Activated CD8-positive, alpha-beta memory T cell treated with anti-CD3 and anti-CD28 coated beads, Interleukin-2, amount 50 U/mL, for 48 hours (primary cell): ENCODE data around the gene DKK3.
"Not testable (repeated sequence)": the region's sequence is repeated elsewhere in the genome, so short reads cannot be mapped to it uniquely, and the experiment has no call there.

Experiments
- DNase-seq: peaks from one replicate; pipeline ENCODE4 v3.0.0-alpha.2; 2020

The DKK3 gene

DNA sequence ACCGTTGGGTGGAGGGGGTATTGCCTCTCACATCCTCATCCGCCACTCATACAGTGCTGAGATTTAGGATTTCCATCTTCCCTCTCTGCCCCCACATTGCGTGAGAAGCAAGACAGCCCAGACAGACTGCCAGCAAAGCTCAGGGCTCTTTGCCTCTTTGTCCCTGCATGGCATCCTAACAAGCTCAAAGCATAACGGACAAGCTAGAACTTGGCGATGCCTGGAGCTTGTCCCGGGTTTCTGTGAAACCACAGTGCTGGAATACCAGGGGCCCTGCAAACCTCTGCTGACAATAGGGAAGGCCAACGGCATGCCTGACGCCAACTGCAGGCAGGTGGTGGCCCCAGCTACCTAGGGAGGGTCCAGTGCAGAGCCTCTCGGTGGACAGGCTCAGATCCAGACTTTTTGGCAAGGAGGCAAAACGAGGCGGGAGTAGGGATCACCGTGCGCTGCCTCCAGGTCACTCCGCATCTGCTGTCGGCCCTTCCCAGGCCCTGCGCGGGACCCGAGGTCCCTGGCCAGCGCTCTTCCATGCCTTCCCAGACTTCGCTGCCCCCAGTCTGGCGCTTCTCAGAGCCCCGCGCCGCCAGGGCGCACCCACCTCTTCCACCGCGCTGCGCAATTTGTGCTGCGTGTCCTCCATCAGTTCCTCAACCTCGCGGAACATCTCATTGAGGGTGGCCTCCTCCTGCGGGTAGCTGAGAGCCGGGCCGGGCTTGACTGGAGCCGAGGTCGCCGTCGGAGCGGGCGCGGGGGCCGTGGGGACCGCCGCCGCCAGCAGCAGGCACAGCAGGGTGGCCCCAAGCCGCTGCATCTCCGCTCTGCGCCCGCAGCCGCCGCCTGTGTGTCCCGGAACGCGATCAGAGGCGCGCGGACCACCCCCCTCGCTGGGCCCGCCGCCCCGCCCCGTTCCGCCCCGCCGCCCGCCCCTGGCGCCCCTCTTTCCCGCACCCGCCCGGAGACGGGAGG, at the start of gene DKK3:
TSS of gene DKK3 (minus strand) at position 858 of the 969 bp plus-strand sequence. CDS start at position 814, 44 bp downstream.
- DNase-seq = no peak

DNA sequence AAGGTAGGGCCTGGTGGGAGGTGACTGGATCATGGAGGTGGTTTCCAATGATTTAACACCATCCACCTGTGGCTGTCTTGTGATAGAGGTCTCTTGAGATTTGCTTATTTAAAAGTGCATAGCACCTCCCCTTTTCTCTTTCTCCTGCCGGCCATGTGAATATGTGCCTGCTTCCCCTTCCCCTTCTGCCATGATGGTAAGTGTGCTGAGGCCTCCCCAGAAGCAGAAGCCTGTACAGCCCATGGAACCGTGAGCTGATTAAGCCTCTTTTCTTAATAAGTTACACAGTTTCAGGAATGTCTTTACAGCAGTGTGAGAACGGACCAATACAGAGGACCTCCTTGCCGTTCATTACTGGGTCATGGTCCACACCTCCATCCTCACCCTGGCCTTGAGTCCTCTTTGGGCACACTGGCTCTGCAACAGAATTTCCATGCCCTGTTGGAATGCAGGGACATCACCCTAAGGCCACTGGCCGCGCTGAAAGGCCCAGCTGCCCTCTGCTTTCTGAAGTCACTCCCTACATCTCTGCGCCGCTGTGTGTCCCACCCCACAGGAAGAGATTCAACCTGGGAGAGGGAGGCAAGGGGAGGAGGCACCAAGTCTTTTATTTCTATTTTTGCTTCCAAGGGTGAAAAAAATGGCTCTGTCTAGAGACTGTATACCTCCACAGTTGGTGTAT, 49.0 kb upstream of the DKK3 start:
- no peak for DNase-seq

DNA sequence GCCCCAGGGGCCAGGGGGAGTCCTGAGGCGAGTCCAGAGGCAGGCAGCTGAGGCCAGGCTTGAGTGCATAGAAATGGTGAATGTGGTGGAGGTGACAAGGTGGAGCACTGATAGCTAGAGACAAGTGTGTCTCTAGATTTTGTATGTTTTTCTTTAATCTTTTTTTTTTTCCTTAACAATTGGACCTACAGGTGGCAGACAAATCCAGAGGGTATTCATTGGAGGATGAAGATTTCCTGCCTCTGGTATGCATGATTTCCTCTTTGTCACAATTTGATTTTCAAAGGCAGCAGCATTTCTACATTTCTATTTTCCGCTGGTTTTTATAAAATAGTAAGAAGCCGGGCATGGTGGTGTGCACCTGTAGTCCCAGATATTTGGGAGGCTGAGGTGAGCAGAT, 47.7 kb upstream of the DKK3 start:
- no peak for DNase-seq

DNA sequence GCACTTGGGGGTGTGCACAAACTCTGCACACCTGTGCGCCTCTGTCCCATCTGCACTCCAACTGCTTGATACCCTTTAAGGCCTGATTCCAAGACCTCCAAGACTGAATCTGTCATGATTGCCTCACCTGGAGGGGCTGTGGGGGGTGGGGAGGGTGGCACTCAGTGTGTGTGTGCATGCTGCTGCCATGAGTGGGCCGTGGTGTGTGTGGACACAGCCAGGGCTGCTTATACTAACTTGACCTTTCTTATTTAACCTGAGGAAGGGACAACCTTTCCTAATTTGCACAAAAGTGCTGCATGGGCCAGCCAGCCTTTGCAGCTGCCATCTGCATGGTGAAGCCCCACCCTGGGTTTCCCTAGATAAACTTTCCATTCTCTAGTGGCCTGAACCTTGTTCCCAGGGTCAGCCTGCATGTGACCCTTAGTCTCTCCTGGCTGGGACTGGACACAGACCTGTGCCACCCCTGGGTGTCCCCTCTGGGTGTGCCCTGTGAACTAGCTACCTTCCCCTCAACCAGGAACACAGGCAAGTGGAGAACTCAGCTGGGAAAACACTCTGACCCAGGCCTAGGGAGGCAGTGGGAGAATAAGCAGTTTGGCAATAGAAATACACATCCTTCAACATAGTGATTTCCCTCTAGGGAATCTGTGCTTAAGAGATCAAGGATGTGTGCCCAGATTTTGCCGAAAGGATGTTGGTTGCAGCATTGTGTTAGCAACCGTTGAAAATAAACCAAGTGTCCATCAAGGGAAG, 45.4 kb upstream of the DKK3 start:
- no peak for DNase-seq

DNA sequence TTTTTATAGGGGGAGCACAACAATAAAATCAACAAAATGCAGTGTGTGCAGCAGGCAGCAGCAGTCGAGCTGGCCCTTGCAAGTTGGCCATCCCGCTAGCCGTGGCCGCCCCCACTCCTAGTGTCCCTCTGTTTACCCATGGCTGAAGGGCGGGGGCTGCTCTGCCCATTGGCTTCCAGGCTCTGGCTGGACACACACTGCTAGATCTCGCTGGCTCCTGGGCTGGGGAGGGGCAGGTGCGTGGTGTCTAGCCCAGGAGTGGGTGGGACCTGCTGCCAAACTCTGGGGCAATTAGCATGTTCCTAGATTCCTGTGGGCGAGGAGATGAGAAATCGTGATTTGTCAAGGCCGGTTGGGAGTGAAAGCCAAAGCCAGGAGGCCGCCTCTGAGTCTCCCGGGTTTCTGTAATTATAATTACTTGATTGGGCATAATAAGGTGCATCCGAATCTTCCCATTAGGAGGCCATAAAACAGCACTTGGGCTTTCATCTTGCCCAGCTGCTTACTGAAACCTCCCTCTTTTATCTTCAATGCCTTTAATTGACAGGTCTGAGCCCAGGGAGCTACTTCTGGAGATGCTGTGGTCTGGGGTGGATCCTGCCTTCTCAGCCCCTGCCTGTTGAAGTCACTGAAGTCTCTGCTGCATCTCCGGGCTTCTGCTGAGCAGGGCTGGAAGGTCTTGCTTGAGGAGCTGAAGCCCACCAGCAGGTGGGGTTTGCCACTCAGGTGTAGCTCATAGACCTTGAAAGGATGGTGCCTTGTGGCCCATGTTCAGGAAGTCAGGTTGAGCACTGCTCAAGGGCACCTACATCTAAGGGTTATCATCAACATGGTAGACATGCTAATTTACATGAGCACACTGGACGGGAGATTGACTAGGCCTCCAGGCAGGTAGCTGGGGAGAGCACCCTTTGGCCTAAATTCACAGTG, 44.5 kb upstream of the DKK3 start:
- no peak for DNase-seq

DNA sequence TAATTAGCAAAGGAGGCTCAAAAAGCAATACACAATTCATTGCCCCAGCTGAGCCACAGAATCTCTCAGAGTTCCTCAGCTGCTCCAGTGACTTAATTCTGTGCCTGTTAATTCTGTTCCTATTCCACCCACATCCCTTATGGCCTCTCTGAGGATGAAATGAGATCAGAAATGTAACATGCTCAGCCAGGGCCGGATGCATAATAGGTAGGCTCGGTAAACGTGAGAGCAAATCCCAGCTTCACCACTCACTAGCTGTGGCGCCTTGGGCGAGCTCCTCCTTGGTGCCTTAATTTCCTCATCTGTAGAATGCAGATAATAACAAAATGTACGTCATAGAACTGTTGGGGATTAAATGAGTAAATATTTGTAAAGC, 42.8 kb upstream of the DKK3 start:
- no peak for DNase-seq

DNA sequence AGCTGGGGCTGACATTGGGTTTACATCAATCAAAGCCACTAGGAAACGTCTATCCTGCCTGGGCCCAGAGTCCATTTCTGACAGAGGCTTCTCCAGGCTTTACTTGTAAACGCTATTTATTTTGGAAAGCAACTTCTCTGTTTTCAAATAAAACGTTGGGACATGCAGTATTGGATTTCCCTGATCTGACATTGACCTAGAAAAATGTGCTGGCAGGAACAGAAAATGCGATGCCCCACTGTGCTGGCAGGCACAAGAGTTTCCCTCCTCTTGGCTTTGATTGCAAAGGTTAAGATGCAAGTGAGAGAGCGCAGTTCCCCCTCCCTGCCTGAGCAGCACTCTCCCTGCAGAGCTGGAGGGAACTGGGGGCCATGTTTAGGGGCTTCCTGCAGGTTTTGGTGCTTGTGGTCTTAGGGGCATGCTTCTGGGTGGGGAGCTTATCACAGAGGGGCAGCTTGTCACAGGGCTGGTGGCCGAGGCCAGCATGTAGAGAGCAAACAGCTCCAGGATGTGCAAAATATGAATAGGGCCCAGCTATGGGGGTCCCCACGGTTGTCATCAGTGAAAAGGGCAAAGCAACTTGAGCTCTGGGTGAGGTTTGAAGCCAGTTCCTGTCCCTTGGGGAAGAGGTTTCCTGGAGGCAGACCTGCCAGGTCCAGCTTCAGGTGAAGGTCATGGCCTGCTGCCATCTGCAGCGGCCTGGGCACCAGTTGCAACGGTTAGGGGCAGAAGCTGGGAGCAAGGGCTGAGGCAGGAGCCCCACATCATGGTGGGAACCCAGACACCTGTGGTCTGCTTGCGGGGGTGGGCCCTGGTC, 42.3 kb upstream of the DKK3 start:
- no peak for DNase-seq

DNA sequence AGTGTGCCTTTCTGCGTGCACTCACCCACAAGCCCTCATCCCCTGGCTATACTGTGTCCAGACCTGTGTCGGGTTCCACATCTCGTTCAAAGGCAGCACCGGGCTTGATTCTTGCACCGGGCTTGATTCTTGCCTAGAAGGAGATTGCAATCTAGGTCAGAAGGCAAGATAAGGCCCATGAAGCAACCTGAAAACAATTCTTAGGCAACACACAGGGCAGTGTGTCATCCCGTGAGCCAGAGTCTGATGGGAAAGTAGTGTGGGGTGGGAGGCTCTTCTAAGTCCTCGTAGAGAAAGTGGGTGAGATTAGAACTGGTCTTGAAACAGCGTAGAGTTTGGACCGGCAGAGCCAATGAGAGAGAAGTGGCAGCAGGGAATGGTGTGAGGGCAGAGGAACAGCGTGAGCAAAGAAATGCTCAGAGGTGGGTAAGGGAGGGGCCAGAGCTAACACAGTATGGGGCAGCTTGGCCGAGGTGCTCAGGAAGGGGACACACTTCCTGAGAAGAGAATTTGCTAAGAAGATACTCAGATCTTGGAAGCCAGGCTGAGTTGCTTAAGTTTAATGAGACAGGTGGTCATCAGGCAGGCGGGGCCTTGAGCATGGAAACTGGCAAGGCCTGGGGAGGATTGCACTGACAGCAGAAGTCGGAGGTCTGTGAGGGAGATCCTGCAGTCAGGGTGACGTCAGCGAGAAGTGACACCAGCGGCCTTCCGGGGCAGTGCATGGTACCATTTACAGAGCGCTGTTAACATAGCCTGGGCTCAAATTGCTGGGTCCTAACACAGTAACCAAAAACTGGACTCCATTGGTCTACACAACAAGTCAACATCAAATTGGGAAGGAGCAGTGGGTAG, 40.7 kb upstream of the DKK3 start:
- DNase-seq = no peak

DNA sequence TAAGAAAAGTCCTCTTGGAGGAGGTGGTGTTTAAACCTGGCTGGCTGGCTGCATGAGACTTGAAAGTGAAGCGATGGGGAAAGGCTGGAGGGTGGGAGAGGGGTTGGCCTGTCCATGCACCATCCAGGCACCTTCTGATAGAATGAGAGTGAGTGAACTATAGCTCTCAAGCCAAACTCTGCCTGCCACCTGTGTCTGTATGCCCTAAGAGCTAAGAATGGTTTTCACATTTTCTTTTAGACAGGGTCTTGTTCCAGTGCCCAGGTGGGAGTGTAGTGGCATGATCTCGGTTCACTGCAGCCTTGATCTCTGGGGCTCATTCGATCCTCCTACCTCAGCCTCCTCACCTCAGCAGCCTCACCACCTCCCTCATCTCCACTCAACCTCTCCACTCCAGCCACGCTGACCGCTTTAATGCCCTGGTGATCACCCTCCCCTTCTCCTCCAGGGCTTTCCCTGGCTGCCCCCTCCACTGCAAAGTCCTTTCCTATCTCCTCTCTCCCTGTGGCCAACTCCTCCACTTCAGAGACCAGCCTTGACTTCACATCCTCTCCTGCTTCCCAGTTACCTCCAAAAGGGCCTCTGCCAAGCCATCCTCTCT, 38.3 kb upstream of the DKK3 start:
- no peak for DNase-seq

DNA sequence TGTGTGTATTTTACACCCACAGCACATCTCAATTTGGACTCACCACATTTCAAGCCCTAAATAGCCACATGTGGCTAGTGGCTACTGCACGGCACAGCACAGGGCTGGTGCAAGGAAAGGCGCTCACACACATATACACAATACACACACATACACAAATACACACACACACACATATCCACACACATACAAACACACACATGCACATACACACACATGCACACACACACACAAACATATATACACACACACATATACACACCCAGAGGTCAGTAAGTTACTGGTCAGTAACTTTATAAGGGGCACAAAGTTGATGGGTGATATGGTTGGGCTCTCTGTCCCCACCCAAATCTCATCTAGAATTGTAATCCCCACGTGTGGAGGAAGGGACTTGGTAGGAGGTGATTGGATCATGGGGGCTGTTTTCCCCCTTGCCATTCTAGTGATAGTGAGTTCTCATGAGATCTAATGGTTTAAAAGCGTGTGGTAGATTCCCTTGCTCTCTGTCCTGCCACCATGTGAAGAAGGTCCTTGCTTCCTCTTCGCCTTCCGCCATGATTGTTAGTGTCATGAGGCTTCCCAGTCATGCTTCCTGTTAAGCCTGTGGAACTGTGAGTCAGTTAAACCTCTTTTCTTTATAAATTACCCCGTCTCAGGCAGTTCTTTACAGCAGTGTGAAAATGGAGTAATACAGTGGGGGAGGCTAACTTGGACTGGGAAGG, 37.6 kb upstream of the DKK3 start:
- no peak for DNase-seq

DNA sequence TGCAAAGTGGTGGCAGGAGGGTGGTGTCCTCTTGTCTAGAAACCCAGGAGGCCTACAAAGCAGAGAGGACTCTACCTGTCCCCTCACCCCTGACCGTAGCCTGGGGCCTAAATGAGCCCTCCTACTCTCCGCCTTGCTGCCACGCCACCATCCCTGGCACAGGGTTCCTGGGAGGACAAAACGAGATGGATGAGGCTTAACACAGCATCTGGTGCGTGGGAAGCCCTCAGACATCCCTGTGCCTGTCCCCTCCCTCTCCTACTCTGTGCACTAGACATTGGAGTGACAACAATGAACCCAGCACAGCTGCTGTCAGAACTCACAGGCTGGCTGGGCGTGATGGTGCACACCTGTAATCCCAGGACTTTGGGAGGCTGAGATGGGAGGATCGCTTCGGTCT, 36.4 kb upstream of the DKK3 start:
- DNase-seq = no peak

DNA sequence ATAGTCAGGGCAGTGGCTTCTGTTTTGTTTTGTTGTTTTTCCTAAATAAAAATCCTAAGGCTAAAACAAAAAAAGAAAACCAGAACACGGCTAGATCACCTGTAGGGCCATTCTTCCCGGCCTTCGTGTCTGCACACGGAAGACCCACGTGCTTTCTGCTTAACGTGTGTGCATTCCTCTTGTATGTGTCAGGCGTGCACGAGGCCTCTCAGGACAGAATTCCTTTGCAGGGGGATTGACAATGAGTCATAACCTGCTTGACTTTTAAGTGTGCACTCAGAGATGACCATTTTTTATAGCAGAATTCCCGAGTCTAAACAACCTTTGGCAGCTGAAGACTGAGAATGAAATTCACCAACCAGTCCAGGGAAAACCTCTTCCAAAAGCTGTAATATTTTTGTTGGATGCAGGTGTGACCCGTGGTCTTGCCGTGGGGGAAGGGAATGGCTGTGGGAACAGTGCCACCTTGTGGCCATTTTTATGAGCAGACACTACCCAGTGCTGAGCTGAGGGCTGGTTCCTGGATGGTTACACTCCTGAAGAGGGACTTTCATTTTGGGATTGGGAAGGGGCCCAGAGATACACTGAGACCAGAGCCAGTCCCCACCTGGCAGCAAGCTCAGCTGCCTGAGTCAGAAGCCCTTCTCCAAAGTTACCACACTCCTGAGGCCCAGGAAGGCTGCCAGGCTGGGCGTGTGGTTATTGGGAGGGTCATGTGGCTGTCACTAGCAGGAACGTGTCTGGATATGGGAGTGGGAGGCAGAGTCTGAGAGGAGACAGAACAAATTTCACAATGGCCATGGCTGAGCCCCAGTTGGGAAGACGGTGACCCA, 35.7 kb upstream of the DKK3 start:
- DNase-seq = peak; percentile 84

DNA sequence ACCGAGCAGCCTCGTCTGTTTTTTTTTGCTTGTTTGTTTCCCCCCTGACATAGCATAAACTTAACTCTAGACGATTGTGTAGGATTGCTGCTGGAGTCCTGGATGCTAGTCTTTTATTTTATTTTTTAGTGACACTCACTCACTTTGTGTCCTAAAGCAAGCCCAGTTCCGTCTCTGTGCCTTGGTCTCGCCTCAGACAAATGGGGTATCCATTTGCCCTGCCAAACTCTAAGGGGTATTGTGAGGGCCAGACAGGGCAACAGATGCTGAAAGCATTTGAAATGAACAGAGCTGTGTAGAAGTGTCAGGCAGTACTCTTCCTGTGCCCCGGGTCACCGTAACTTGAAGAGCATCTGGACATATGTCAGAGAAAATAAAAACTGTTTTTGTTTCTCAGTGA, 34.8 kb upstream of the DKK3 start:
- DNase-seq = no peak

DNA sequence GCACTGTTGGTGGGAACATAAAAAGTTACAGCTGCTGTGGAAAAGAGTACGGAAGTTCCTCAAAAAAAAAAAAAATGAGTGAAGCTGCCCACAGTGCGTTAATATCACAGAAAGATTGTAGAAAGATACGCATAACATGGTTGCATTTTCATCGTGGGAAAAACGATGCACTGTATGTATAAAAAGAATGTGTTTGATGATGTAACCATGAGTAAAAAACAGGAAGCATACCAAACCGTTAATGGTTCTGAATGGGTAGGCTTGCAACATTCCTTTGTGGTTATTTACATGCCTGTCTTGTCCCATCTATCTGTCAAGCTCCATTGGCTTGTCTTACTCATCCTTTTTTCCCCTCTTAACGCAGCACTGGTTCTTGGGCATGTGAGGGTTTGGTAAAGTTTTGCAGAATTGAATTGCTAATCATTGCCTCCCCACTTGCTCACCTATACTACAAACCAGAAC, 33.8 kb upstream of the DKK3 start:
- DNase-seq = no peak

DNA sequence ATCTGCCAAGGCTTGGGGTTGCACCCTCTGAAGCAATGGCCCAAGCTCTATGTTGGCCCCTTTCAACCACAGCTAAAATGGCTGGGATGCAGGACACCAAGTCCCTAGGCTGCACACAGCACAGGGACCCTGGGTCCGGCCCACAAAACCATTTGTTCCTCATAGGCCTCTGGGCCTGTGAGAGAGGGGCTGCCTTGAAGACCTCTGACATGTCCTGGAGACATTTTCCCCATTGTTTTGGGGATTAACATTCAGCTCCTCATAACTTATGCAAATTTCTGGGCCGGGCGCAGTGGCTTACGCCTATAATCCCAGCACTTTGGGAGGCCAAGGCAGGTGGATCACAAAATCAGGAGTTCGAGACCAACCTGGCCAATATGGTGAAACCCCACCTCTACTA, 32.3 kb upstream of the DKK3 start:
- DNase-seq = not testable (repeated sequence)

DNA sequence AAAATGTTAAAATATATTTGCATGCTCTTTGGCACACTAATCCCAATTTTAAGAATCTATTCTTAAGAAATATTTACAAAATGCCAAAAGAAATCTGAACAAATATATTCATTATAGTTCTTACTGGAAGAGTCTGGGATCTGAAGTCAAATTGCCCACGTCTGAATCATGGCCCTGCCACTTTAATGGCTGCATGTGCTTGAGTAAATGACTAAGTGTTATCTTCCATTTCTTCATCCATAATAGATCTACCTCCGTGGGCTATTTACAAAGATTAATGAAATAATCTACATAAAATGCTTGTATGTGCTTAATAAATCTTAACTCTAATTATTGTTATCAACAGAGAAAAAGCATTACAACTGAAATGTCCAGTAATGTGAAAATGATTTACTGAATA, 24.5 kb upstream of the DKK3 start:
- DNase-seq = no peak

DNA sequence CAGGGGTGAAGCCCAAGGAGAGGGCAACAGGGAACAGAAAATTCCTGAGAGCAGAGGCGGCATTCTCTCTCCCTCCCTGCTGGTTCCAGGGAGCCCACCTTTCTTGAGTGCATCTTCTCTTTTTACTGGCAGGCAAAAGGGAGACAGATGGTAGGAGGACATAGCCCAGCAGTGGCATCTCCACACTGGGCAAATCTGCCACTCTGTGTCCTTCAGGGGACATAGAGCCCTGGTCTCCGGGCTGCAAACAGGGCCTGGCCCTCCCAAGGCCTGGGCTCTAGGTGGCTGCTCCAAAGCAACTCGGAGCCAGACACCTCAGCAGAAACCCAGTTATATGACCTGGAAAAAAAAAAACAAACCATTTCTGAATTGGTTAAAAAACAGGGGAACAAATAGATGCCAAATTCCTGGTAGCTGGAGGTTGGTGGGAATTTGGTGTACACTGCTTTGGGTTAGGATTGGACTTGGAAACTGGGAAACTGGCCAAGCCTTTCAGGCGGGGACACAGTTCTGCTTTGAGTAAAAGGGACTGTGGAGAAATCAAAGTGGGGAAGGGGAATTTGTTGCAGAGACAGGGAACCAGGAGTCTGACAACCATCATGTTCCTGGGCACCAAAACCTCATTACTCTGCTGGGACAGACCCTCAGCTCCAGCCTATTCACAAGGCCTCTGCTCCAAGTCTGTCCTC, 23.6 kb upstream of the DKK3 start:
- DNase-seq = no peak
